ENCODE results near the gene ANO1.

Gene ANO1

DNA sequence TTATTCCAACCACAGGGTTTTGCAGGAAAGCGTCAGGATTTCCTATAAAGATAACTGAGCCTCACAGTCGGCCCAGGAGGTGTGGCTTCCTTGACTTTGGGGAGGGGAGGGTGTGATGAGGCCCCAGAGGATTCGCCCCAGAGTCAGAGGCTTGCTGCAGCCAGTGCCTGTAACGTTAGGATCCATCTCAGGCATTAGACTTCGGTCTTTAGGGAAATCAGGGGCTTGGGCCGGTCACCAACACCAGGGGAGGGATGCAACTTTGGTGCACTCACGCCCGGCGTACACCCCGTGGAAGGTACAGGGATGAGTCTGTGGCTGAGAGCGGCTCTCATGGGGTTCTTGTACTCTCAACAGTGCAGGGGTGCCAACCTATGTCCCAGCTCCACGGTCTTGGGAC is 5.7 kb upstream of the ANO1 start:
- no peak for DNase-seq (ENCODE audit: extremely low read depth in 1 of 2, low read depth in 1 of 2)

DNA sequence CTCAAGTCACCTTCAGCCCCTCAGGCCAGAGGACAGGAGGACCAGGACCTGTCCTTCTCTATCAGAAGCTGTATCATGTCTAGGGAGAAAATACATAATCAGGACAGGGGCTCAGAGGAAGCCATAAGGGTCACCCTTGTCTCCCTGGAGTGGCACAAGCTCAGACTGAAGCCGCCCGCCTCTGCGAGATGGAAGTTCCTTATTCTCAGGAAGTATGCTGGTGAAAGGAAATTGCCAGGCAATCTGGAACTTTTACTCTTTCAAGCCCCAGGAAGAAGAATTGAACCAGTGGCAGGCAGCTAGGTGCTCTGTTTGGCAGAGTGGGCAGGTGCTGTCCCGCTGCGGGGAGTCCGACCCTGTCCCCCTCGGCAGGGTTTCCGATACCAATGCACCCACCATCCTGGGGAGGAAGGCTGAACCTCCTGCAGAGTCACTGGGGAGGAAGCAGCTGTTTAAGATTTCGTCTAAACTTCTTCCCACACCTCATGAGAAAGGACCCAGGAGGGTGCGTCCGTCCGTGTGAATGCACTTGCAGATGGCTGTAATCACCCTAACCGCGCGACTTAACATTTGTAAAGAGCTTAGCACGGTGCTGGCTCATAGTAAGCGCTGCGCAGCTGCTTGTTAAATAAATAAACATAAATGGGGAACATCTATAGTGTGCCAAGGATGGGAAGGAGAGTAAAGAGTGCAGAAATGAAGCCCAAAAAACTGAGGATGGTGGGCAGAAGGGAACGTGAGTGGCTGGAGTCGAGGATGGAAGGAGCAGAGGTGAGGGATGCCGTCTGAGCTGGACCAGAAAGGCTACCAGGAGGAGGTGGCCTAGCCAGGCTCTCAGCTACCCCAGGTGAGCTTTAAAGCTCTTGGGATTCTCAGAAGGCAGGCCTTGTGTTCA is 5.0 kb upstream of the ANO1 start:
- DNase-seq (ENCODE audit: extremely low read depth in 1 of 2, low read depth in 1 of 2) = no peak

DNA sequence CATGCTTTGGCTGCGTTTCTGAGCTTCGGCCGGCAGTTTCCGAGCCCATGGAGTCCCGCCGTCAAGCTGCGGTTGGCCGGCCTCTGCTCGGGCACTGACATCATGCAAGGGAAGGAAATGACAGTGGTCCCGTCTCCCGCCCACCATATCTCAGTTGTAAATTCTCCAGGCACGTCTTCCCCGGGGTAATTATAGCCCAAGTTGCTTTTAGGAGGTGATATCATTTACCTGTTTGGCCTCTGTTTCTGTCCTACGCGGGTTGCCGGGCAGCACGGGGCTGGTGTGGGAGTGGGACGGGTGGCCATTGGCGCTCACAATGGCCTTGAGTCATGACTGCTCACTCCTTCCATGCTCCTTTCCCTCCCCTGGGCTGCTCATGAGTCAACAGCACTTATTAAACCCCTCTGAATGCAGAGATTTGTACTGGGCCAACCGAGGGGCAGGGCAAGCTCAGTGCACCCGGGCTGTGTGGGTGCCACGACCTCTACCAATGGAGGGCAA is 4.2 kb upstream of the ANO1 start:
- no peak for DNase-seq (ENCODE audit: extremely low read depth in 1 of 2, low read depth in 1 of 2)

DNA sequence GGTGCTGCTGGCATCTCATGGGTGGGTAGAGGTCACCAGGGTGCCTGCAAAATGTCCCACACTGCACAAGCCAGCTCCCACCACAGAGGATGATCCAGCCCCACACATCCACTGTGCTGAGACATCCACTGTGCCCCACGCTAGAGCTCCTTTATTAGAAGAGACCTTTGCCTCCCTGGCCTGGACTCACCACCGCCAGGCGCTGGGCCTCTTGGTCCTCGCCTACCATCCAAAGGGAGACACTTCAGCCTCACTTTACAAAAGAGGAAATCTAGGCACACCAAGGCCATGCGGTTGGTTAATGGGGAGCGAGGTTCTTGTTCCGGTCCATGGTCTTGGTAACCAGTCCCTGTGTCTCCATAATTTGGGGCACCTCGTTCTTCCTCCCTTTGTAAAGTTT is 3.4 kb upstream of the ANO1 start:
- DNase-seq (ENCODE audit: extremely low read depth in 1 of 2, low read depth in 1 of 2) = no peak

DNA sequence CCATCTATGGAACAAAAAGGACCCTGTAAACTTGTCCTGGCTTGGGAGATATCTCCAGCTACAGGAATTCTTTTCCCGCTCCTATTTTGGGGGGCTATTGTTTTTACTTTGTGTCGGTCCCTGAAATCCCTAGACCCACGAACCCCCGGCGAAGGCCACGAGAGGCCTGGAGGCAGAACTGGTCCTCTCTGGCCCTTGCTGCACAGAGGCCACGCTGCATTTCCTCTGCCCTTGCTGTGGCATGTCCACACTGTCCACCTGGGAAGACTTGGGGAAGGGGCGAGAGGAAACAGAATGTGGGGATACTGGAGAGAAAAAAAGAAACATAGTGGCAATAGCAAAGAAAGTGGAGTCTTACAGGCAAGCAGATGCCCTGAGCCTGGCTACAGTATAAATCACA is 2.3 kb upstream of the ANO1 start:
- no peak for DNase-seq (ENCODE audit: extremely low read depth in 1 of 2, low read depth in 1 of 2)

DNA sequence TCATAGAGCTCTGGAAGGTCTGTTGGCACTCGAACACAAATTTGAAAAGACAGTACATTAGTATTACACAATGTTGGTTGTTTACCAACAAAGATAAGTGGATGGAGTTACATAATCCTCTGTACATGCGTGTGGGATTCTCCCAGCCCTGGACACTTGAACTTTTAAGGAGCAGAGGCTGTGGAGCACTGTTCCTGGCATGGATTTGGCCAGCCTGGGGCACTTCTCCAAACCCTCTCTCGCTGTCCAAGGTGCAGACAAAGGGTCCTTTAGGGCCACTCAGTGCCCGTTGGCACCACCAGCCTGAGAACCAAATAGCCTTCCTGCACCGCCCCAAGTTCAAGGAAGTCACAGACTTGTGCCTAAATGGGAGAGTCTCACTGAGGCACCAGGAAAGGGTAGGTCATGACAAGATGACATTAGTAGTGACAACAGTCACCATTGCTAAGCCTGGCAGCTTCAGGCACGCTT is 1.6 kb upstream of the ANO1 start:
- DNase-seq (ENCODE audit: extremely low read depth in 1 of 2, low read depth in 1 of 2) = no peak

DNA sequence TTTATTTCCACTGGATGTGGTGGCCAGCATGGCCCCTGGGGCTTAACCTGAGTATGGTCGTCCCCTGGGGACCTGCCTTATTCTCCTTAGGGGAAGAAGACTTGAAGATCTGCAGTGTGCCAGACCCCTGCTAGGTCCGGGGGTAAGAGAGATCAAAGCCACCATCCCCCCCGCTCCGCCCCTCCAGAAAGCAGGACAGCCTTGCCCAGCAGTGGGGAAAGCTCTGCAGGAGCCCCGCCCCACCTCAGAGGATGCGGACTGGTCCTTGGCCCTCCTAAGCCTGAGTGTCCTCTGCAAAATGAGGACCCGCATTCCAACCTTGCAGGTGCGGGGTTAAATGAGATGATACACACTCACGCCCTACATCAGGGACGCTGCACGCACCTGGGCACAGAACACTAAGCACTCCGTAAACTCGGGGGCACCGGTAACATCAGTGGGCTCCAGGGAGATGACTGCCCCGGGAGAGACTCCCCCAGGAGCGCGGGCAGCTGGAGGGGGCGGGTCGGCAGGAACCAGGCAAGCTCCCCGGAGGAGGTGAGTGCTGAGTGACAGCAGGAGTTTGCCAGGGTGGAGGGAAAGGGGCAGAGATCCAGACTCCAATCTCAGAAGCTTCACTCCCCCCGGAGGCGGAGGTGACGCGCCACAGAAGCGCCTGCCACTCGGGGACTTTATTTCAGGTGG is 564 bp upstream of the ANO1 start:
- no peak for DNase-seq (ENCODE audit: extremely low read depth in 1 of 2, low read depth in 1 of 2)

DNA sequence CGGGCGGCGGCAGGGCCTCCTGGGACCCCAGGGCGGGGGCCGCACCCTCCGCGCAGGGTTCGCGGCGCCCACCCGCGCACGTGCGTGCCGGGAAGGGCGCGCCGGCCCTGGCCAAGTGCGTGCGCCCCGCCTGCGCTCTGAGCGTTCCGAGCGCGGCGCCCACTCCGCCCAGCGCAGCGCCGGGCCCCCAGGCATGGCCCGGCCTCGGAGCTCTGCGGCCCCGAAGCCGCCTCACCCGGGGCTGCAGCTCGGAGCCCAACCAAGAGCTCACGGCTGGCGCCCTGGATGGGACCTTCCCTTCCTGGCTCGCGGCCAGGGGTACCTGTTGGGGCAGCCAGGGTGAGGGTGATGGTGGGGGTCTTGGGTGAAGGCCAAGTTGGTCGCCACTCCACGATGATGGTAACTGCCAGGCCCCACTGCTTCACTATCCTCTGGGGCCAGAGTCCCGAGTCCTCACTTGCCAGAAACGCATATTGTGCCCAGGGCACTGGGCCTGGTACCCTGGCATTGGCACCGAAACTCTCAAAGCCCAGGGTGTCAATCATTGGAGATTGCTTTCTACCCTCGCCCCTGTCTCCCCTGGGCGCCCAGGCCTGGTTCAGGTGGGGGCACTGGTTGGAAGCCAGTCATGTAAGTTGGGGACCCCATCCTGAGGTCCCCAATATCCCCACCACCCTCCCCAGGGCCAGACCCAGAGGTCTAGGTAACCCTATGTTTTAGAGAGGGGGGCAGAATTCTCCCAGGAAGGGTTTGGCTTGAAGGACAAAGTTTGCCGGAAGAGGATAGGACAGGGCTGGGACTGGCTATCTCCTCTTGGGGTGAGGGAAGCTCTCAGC is 882 bp downstream of the ANO1 start:
- no peak for DNase-seq (ENCODE audit: extremely low read depth in 1 of 2, low read depth in 1 of 2)

DNA sequence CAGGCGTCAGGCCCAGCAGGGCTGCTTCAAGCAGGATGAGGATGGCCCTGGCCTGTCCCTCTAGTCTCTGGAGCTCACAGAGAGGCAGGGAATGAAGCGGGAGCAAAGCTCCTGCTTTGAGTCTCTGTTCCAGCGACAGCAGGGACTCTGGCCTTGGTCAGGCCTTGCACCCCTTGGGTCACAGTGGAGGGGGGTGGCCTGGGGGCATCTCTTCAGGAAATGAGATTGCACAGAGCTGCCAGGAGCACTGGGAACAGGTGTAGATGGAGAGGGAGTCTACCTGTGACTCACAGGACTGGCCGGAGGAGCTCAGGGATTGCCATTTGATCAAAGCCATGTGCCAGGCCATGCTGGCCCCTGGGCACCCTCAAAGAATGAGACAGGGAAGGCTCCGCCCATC is 1.6 kb downstream of the ANO1 start:
- no peak for DNase-seq (ENCODE audit: extremely low read depth in 1 of 2, low read depth in 1 of 2)

DNA sequence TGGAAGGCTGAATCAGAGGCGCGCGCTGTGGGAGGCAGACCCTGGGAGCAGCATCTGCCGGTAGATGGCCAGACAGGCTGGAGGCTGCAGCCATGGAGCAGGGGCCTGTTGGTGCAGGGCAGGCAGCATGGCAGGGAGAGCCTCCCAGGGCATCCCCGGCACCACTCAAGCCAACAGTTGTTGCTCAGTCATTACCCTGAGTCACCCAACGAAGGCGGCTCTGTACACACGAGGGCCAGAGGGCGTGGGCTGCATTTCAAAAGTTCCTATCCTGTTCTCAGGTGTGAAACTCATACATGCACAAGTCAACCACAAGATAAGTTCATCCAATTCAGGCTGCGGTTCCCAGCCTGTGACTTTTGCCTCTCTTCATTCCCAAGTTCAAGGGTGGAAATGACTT is 2.6 kb downstream of the ANO1 start:
- no peak for DNase-seq (ENCODE audit: extremely low read depth in 1 of 2, low read depth in 1 of 2)

DNA sequence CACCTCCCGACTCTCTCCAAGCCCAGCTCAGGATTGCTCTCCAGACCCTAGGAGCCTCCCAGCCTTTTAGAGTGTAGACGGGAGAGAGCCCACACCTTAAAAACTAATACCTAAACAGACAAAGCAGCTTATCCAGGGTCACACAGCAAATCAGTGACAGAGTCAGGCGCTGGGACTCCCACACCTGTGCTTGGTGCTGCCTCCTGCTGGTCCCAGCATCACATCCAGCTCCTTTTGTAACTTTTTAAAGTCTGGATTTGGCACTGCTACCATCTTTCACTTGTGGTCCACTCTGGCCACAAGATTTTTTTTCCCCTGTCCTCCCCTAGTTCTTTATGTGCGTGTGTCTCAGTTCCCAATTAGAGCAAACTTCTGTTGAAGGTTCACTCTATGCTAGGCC is 4.7 kb downstream of the ANO1 start:
- no peak for DNase-seq (ENCODE audit: extremely low read depth in 1 of 2, low read depth in 1 of 2)

DNA sequence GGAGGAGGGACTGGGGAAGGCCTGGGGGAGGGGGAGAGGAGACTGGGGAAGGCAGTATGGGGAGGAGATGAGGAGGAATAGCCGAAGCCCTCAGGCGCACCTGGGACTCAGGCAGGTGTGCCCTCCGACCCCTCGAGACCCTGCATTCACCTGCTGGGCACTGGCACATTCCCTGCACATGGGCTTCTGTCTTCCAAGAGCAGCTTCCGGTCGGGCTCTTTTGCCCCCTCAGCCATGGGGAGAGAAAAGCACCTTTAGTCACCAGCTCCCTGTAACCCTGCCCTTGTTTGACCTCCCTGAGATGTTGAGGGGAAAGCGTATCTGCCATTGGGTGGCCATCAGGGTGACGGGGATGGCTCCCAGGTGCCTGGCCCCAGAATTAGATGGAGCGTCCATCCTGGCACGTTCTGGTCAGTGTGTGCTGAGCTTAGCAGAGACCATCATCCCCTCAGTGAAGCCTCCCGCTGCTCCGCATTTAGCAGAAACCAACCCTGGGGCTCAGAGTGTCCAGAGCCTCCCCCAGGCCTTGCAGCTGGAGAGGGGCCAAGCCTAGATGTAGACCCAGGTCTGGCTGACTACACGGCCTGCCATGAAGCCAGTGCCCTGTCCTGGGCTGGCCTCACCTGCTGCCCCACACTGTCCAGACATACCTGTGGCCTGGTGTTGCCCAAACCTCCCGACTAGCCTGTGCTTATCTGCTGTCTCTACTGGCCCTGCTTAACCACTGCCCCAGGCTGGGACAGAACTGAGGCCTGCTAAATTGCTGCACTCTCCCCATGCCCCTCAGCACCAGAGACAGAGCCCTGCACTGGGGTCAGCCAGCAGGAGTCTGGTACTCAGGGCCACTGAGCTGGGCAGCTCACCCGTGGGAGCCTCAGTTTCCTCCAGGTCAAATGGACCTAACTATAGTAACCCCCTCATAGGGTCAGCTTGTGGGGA is 6.2 kb downstream of the ANO1 start:
- no peak for DNase-seq (ENCODE audit: extremely low read depth in 1 of 2, low read depth in 1 of 2)

DNA sequence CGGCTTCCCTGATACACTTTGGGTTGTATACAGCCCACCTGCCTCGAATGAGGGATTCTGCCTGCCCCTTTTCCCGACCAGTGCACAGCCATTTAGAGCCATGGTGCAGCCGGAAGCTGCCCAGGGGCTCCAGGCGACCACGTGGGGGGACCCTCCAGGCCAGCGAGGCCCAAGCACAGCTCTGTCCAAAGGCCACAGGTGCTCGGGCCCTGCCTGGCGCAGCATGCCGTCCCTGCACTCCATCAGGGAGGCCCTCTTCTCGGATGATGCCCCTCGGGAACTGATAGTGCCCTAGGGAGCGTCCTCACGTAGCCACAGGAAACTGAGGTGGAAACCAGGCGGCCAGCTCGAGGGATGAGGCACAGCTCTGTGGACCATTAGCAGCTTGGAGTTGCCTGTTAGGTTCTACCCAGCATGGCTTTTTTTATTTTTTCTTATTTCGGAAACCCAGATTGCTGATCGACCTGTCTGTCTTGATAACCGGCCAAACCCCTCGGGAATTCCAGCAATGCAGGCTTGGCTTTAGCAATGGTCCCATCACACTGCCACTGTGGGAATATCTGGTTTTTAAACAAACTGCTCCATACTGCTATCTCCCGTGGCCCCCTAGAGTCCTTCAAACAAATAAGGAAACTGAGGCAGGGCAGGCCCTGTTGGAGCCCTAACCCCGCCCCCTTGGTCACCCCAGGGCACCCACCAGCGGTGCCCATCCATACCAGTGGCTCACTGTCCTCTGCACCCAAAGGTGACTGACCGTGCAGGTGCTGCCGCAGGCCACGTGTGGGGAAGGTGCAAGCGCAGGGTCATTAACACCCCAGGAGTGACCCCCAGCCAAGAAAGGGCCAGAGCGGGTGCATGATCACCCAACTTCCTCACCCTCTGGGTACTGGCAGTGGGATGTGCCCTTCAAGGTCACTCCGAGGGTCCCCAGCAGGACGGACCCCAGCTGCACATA is 8.0 kb downstream of the ANO1 start:
- DNase-seq (ENCODE audit: extremely low read depth in 1 of 2, low read depth in 1 of 2) = no peak

DNA sequence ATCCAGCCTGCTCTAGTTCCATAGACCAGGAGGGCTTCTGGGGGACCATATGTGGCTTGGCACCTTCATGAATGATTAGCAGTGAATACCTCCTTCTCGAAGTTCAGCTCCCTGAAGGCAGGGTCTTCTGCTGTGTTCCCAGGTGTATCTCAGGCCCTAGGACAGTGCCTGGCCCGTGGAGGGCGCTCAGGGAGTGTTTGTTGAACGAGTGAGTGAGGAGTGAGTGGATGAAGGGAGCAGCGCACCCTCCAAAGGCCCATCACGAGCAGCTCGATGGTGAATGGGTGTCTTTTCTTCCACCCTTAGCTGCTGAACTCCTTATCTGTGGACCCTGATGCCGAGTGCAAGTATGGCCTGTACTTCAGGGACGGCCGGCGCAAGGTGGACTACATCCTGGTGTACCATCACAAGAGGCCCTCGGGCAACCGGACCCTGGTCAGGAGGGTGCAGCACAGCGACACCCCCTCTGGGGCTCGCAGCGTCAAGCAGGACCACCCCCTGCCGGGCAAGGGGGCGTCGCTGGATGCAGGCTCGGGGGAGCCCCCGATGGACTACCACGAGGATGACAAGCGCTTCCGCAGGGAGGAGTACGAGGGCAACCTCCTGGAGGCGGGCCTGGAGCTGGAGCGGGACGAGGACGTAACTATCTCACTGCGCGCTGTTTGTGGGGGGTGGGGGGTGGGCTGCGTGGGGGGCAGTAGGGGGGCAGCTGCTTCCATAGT is 9.5 kb downstream of the ANO1 start:
- no peak for DNase-seq (ENCODE audit: extremely low read depth in 1 of 2, low read depth in 1 of 2)

DNA sequence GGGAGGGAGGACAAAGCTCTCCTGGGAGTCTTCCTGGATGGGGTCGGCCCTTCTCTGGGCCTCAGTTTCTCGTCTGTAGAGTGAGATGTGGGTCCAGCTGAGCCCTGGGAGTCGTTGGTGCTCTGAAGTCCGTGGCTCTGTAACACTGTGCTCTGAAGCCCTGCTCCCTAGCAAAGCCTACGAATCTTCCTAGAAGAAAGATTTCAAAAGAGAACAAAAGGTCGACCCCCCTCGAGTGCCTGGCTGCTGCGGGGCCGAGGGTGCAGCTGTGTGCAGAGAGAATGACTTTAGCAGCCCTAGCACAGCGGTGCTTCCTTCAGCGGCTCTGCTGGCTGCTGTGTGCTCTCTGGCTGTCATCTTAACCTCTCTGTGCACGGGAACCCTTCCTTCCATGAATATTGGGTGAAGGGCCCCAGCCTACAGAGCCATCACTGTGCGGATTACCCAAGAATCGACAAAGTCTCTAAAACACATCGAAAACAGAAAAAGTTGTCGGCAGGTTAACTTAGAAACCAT is 10.7 kb downstream of the ANO1 start:
- DNase-seq (ENCODE audit: extremely low read depth in 1 of 2, low read depth in 1 of 2) = no peak

DNA sequence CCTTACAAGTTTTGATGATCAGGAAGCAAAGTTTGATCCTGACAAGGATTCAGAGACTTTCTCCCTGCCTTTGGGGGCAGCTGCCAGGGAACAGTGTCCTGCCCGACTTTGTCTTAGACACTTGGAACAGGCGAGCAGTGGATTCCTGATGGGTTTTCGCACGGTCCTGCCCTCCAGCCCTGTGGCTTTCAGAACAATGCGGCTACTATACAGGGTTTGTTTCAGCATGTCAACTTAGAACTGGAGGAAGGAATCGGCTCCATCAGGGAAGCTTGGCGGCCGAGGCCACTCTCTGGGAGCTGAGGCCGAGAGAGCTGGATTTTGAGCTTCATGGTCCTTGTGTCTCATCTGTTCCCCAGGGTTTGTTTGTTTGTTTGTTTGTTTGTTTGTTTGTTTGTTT is 11.5 kb downstream of the ANO1 start:
- no peak for DNase-seq (ENCODE audit: extremely low read depth in 1 of 2, low read depth in 1 of 2)

DNA sequence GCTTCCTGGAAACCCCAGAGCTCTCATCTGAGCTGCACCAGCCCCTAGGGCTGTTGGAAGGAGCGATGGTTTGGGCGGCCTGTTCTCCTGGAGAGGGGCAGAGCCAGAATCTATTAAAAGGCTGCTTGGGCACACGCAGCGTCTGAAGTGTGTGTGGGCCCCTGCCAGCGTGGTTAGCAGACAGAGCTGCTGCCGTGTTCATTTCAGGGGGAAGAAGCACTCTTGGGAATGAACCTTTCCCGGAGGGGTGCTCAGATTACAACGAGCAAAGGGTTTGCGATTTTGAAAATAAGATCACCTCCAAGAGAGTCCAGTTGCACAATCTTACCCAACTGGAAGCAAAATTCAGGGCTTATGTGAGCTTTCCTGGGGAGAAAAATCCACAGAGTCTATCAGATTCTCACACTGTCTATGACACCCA is 12.9 kb downstream of the ANO1 start:
- no peak for DNase-seq (ENCODE audit: extremely low read depth in 1 of 2, low read depth in 1 of 2)

DNA sequence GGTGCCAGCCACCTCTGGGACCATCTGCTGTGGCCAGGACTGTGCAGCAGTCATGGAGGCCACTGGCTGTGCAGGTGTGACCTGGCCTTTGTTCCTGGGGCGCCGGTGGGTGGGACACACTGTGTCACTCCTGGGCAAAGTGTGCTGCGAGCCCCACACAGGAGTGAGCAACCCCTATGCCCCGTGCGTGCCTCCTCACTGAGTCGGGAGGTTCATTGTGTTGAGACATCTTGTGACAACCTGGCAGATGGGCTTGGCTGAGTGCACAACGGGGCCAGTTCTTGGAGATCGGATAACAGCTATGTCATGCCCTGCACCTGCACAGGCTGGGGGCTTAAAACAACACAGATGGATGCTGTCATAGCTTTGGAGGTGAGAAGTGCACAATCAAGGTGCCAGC is 13.5 kb downstream of the ANO1 start:
- no peak for DNase-seq (ENCODE audit: extremely low read depth in 1 of 2, low read depth in 1 of 2)

Data from stimulated activated CD8-positive, alpha-beta memory T cell treated with anti-CD3 and anti-CD28 coated beads, Interleukin-7, amount 100 ng/mL, for 48 hours (primary cell).